Calu3 (cell line): Measurements from ENCODE around the gene TNRC18. TPM values are rescaled to one million over a fixed set of nuclear protein-coding genes. Genes with fewer than 3 reads are reported as not detected.
A peak's percentile ranks its signal among the peaks of the same experiment; 100 is the strongest.
"Not testable (repeated sequence)": the region's sequence is repeated elsewhere in the genome, so short reads cannot be mapped to it uniquely, and the experiment has no call there.

Experiments used
- BruUV-seq: library from RNA; stranded (reverse); fragments of 400-500 nt; replicated peaks from 2 replicates; lab custom pipeline; 2021; lab: Mats Ljungman, UMichigan
- CTCF ChIA-PET: fragments of 300-600 bp; sonication (Branson Sonifier 250); formaldehyde crosslinking; loops from one replicate; lab custom pipeline; 2022; ENCODE audit warnings: antibody characterized with exemption; lab: Charles Lee
- DNase-seq: peaks from one replicate; pipeline ENCODE4 v3.0.0; 2022
- H3K27ac Mint-ChIP-seq: one replicate; pipeline ENCODE4 v1.8.0; 2022; ENCODE audit warnings: mixed read lengths; ENCODE audit not compliant: unreplicated experiment
- H3K27me3 Mint-ChIP-seq: one replicate; pipeline ENCODE4 v1.8.0; 2022; ENCODE audit warnings: mixed read lengths; ENCODE audit not compliant: unreplicated experiment
- H3K36me3 Mint-ChIP-seq: one replicate; pipeline ENCODE4 v1.8.0; 2022; ENCODE audit warnings: mild to moderate bottlenecking, moderate library complexity, mixed read lengths; ENCODE audit not compliant: insufficient read depth, unreplicated experiment
- H3K4me1 Mint-ChIP-seq: one replicate; pipeline ENCODE4 v1.8.0; 2022; ENCODE audit warnings: mild to moderate bottlenecking, low read depth, mixed read lengths; ENCODE audit not compliant: unreplicated experiment
- H3K4me3 Mint-ChIP-seq: one replicate; pipeline ENCODE4 v1.8.0; 2022; ENCODE audit warnings: mild to moderate bottlenecking, low read depth, moderate library complexity, mixed read lengths; ENCODE audit not compliant: unreplicated experiment
- H3K9me3 Mint-ChIP-seq: one replicate; pipeline ENCODE4 v1.8.0; 2022; ENCODE audit warnings: low read depth, mixed read lengths; ENCODE audit not compliant: unreplicated experiment
- CTCF ChIP-seq: fragments of 200-600 bp; IDR thresholded peaks from one replicate; pipeline ENCODE4 v1.8.0; 2022; ENCODE audit warnings: antibody characterized with exemption; ENCODE audit not compliant: unreplicated experiment
- intact Hi-C: fragments of 100-400 bp; cut with micrococcal nuclease; formaldehyde crosslinking; loops from one replicate; pipeline ENCODE4 v1.10.0; 2022; ENCODE audit not compliant: unreplicated experiment
- total RNA-seq: library from RNA; stranded (reverse); gene quantifications from 2 replicates; pipeline ENCODE4 v1.2.3, GENCODE V29; 2022

The TNRC18 gene
- total RNA-seq, 1 experiment from 2014 or later = 213 TPM

GRCh38 chr7:5322621-5323410, 100.8 kb downstream of the TNRC18 start:
- Mint-ChIP-seq H3K4me3 (no peak overlapping the region), H3K4me1 (peaks cover 6% of the 10 kb centered on the region), H3K9me3 (peaks cover 6% of the 10 kb centered on the region), H3K27me3 (no peaks in the 10 kb centered on the region), H3K27ac (peak overlapping the region; percentile 47), H3K36me3 (peaks cover 91% of the 10 kb centered on the region)
- no peak for DNase-seq
- TF ChIP-seq CTCF = no peak
- CTCF ChIA-PET = interaction anchor here (0.6 kb wide), 1 partner anchor 443 kb away, joined by 3 read pairs; no protein-coding TSS in a partner anchor
- BruUV-seq = no TSS peak
- intact Hi-C loops = no loop called here

- H3K27me3 Mint-ChIP-seq = no peaks in the 10 kb centered on the region
- TF ChIP-seq CTCF = no peak
- no peak for DNase-seq
- peak overlapping the region; percentile 44 for H3K27ac Mint-ChIP-seq
- CTCF ChIA-PET = no interaction called here
- BruUV-seq = no TSS peak
- H3K4me3 Mint-ChIP-seq = no peak overlapping the region
- intact Hi-C loops = no loop called here
- peaks cover 6% of the 10 kb centered on the region for H3K4me1 Mint-ChIP-seq
- H3K36me3 Mint-ChIP-seq = peaks cover 89% of the 10 kb centered on the region
- H3K9me3 Mint-ChIP-seq = peaks cover 6% of the 10 kb centered on the region
Observed at GRCh38 chr7:5320802-5321396, 102.7 kb downstream of the TNRC18 start.

GRCh38 chr7:5320391-5320790, 103.2 kb downstream of the TNRC18 start:
- intact Hi-C loops = no loop called here
- Mint-ChIP-seq H3K36me3 (peaks cover 89% of the 10 kb centered on the region), H3K9me3 (peaks cover 6% of the 10 kb centered on the region)

GRCh38 chr7:5318613-5319012, 105.0 kb downstream of the TNRC18 start:
- DNase-seq, BruUV-seq, H3K27me3 Mint-ChIP-seq, H3K4me1 Mint-ChIP-seq, H3K27ac Mint-ChIP-seq, H3K4me3 Mint-ChIP-seq, CTCF ChIA-PET, intact Hi-C loops, H3K9me3 Mint-ChIP-seq: not testable (repeated sequence)
- H3K36me3 Mint-ChIP-seq = peaks cover 91% of the 10 kb centered on the region

More at GRCh38 chr7:5320391-5320790, 103.2 kb downstream of the TNRC18 start:
- no peak for TF ChIP-seq CTCF
- no peak for DNase-seq
- Mint-ChIP-seq H3K27ac (no peak overlapping the region), H3K27me3 (no peaks in the 10 kb centered on the region), H3K4me1 (peaks cover 6% of the 10 kb centered on the region), H3K4me3 (no peak overlapping the region)
- no TSS peak for BruUV-seq
- CTCF ChIA-PET = no interaction called here
